Stomach (tissue), 4 donors: ENCODE results near the gene CCN6.

Experiments
- POLR2A ChIP-seq, 4 donors: fragments of 450-650 bp; IDR thresholded peaks; one replicate each; pipeline ENCODE4 v1.6.1; 2016; ENCODE audit warnings: antibody characterized with exemption in 4 of 4, control low read depth in 2 of 4, mild to moderate bottlenecking in 1 of 4, moderate library complexity in 1 of 4
- TF ChIP-seq, protein P1 (sequence below), 7 experiments: fragments of 450-650 bp in 4 of 7; fragments of 200-600 bp in 3 of 7; sonication (generic) in 3 of 7; IDR thresholded peaks; one replicate each; pipeline ENCODE4 v1.5.1; 2016 to 2019; ENCODE audit warnings: antibody characterized with exemption in 7 of 7, control low read depth in 2 of 7, mild to moderate bottlenecking in 1 of 7

DNA sequence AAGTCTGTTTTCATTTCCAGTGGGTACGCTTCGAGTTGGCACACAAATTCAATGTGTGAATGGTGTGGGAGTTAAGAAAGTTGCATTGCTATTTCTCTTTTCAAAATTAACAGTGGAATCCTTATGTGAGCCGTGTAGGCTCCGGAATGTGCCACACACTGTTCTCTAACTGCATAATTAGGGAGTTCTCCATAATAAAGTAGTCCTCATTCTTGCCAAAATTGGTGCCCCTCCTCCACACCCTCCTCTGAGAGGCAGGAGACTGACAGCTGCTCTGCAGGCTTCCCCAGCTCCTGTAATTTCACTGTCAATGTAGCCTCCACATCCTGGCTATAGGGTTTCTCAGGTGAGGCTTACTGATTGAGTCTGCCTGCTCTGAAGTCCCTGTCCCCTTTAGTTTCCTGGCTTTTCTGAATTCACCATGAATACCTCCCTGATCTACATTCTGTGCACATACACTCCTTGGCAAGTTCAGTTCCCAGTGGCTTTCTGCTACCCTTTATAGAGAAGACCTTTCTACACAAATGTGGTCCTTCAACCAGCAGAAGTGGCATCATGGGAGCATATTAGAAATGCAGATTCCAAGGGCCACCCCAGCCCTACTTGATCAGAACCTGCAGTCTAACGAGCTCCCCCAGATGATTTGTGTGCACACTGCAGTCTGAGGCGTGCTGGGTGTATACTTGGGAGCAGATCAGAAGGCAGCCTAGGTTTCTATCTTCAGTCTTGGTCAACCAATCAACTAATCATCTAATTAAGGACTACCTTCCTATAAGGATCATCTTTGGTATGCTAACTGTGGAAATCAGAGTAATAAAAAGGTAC, 19.9 kb upstream of the CCN6 start:
- TF ChIP-seq, protein P1, sequence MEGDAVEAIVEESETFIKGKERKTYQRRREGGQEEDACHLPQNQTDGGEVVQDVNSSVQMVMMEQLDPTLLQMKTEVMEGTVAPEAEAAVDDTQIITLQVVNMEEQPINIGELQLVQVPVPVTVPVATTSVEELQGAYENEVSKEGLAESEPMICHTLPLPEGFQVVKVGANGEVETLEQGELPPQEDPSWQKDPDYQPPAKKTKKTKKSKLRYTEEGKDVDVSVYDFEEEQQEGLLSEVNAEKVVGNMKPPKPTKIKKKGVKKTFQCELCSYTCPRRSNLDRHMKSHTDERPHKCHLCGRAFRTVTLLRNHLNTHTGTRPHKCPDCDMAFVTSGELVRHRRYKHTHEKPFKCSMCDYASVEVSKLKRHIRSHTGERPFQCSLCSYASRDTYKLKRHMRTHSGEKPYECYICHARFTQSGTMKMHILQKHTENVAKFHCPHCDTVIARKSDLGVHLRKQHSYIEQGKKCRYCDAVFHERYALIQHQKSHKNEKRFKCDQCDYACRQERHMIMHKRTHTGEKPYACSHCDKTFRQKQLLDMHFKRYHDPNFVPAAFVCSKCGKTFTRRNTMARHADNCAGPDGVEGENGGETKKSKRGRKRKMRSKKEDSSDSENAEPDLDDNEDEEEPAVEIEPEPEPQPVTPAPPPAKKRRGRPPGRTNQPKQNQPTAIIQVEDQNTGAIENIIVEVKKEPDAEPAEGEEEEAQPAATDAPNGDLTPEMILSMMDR (IDR thresholded peaks at IDR 0.05), result no peak
- TF ChIP-seq POLR2A (IDR thresholded peaks at IDR 0.05), result no peak
